A673 (cell line): ENCODE data around the gene SMAD3. TPM values are rescaled to one million over a fixed set of nuclear protein-coding genes. Genes with fewer than 3 reads are reported as not detected.

Experiments used
- BruUV-seq: library from RNA; stranded (reverse); fragments of 400-500 nt; replicated peaks from 2 replicates; lab custom pipeline; 2021; lab: Mats Ljungman, UMichigan
- CTCF ChIA-PET: fragments of 300-600 bp; sonication (Branson Sonifier 250); formaldehyde crosslinking; loops from one replicate; lab custom pipeline; 2022; ENCODE audit warnings: antibody characterized with exemption; lab: Charles Lee
- POLR2A ChIA-PET: fragments of 300-600 bp; sonication (Branson Sonifier 250); formaldehyde crosslinking; loops from one replicate; lab custom pipeline; 2022; ENCODE audit warnings: antibody characterized with exemption; ENCODE audit not compliant: low non-redundant PET; lab: Charles Lee
- DNase-seq: peaks from one replicate; pipeline ENCODE4 v3.0.0-alpha.2; 2015; ENCODE audit warnings: low spot score
- H3K27ac ChIP-seq: fragments of 200-600 bp; sonication (generic); 2 replicates; pipeline ENCODE4 v1.5.1; 2016; ENCODE audit warnings: mixed run types, low read depth, mild to moderate bottlenecking, mixed read lengths, antibody characterized with exemption, low read length; ENCODE audit not compliant: poor library complexity, severe bottlenecking
- H3K27me3 ChIP-seq: fragments of 200-600 bp; sonication (generic); replicated peaks from 2 replicates; pipeline ENCODE4 v1.6.1; 2017; ENCODE audit warnings: mixed run types, low read depth, mild to moderate bottlenecking, mixed read lengths, antibody characterized with exemption, low read length; ENCODE audit not compliant: insufficient read depth, poor library complexity
- H3K36me3 ChIP-seq: fragments of 200-600 bp; sonication (generic); 2 replicates; pipeline ENCODE4 v1.6.1; 2016; ENCODE audit warnings: mixed run types, mild to moderate bottlenecking, mixed read lengths, antibody characterized with exemption, low read length; ENCODE audit not compliant: insufficient read depth, poor library complexity, severe bottlenecking
- H3K4me1 ChIP-seq: fragments of 200-600 bp; sonication (generic); 2 replicates; pipeline ENCODE4 v1.6.1; 2017; ENCODE audit warnings: mixed run types, mild to moderate bottlenecking, mixed read lengths, antibody characterized with exemption, low read length; ENCODE audit not compliant: insufficient read depth, poor library complexity, severe bottlenecking
- H3K4me3 ChIP-seq: fragments of 200-600 bp; sonication (generic); 2 replicates; pipeline ENCODE4 v1.5.1; 2016; ENCODE audit warnings: low read depth, mixed run types, mild to moderate bottlenecking, mixed read lengths, low read length; ENCODE audit not compliant: poor library complexity, severe bottlenecking
- H3K9me3 ChIP-seq: fragments of 200-600 bp; sonication (generic); 2 replicates; pipeline ENCODE4 v1.6.1; 2016; ENCODE audit warnings: mixed run types, low read depth, mild to moderate bottlenecking, mixed read lengths, antibody characterized with exemption, low read length; ENCODE audit not compliant: poor library complexity, severe bottlenecking
- EZH2 ChIP-seq: fragments of 200-600 bp; sonication (generic); IDR thresholded peaks from 2 replicates; pipeline ENCODE4 v1.6.1; 2017; ENCODE audit warnings: borderline replicate concordance, low read depth, mild to moderate bottlenecking, mixed read lengths, antibody characterized with exemption, low read length; ENCODE audit not compliant: poor library complexity, severe bottlenecking
- intact Hi-C: fragments of 100-400 bp; cut with micrococcal nuclease; formaldehyde crosslinking; loops from one replicate; pipeline ENCODE4 v1.10.0; 2022; ENCODE audit not compliant: unreplicated experiment
- total RNA-seq: library from RNA; stranded (reverse); gene quantifications from 2 replicates; pipeline ENCODE4 v1.2.3, GENCODE V29; 2021
- TF ChIP-seq, protein P1 (sequence below): fragments of 300-800, 200-600 bp; sonication (generic); conservative IDR thresholded peaks from 2 replicates; pipeline ENCODE4 v1.5.1; 2017; ENCODE audit warnings: low read depth, mild to moderate bottlenecking, antibody characterized with exemption, low read length, moderate library complexity, mixed read lengths

Gene SMAD3
- total RNA-seq, 1 experiment from 2014 or later: 31.0 TPM

DNA sequence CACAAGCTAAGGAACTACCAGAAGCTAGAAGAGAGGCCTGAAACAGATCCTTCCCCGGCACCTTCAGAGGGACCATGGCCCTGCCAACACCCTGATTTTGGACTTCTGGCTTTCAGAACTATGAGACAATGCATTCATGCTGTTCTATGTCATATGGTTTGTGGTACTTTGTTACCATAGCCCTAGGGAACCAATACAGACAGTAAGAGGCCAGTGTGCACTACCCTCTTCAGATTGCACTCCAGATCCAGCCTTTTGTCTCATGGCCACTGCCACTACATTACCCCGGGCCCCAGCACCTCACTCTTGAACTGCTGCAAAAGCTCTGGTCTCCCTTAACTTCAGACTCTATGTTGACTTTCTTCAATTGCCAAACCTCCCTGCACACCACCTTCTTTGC, 165.1 kb downstream of the SMAD3 start:
- ChIA-PET POLR2A (no interaction called here), CTCF (no interaction called here)
- Histone ChIP-seq H3K36me3 (peaks cover 15% of the 10 kb centered on the region), H3K9me3 (no peaks in the 10 kb centered on the region), H3K4me3 (no peak overlapping the region), H3K4me1 (peaks cover 20% of the 10 kb centered on the region), H3K27me3 (no peaks in the 10 kb centered on the region), H3K27ac (no peak overlapping the region)
- TF ChIP-seq, protein P1, sequence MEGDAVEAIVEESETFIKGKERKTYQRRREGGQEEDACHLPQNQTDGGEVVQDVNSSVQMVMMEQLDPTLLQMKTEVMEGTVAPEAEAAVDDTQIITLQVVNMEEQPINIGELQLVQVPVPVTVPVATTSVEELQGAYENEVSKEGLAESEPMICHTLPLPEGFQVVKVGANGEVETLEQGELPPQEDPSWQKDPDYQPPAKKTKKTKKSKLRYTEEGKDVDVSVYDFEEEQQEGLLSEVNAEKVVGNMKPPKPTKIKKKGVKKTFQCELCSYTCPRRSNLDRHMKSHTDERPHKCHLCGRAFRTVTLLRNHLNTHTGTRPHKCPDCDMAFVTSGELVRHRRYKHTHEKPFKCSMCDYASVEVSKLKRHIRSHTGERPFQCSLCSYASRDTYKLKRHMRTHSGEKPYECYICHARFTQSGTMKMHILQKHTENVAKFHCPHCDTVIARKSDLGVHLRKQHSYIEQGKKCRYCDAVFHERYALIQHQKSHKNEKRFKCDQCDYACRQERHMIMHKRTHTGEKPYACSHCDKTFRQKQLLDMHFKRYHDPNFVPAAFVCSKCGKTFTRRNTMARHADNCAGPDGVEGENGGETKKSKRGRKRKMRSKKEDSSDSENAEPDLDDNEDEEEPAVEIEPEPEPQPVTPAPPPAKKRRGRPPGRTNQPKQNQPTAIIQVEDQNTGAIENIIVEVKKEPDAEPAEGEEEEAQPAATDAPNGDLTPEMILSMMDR: no peak
- no peak for TF ChIP-seq EZH2
- intact Hi-C loops: no loop called here
- no peak for DNase-seq
- BruUV-seq: no TSS peak

DNA sequence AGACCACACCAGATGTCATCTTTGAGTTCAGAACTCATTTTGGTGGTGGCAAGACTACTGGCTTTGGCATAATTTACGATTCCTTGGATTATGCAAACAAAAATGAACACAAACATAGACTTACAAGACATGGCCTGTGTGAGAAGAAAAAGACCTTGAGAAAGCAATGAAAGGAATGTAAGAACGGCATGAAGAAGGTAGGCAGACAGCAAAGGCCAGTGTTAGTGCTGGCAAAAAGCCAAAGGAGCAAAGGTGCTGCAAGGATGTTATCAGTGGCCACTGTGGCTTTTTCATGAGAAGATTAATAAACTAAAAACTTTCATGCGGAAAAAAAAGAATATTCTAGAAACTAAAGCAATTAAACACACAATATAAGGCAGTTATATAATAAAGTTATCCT, 167.2 kb downstream of the SMAD3 start:
- Histone ChIP-seq H3K27me3 (no peaks in the 10 kb centered on the region), H3K27ac (no peak overlapping the region), H3K9me3 (no peaks in the 10 kb centered on the region), H3K4me3 (no peak overlapping the region), H3K36me3 (peaks cover 15% of the 10 kb centered on the region), H3K4me1 (peaks cover 27% of the 10 kb centered on the region)
- TF ChIP-seq, protein P1: no peak
- no peak for TF ChIP-seq EZH2
- intact Hi-C loops: no loop called here
- ChIA-PET POLR2A (no interaction called here), CTCF (no interaction called here)
- no TSS peak for BruUV-seq
- no peak for DNase-seq

DNA sequence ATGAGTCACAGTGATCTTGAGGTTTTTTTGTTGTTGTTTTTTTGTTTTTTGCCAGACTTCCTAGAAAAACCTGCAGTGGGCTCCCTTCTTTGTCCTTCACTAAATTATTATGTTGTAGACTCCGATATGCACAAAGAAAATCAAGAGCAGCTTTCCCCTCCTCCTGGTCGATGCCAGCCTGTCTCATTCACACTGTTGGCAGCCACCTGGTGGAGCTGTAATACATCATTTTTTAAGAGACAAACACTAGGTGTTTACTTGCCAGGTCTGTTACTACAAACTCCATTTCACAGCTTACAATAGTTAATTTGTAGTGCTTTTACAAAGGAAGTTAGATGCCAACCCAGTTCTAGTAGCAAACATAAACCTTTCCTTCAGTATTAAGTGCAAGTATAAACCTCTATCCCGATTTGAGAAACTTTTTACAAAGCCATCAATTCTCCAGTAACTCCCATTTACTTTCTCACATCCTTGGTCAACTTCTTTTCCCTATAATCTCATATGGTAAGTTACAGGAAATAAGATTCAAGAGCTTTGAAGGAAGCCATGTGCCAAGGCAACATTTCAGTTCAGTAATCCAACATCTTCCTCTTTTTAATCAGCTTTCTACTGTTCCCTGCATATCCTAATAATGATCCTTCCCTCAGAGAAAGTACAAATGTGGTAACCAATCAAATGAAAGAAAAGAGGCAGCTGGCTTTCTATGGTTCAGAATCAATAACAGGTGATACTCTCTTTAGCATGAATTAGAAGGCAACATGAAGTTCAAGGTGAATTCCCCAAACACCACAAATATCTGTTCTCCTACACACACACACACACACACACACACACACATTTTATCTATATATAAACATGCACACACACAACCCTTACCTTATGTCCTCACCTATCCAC, 175.1 kb downstream of the SMAD3 start:
- H3K9me3 ChIP-seq: no peaks in the 10 kb centered on the region
- intact Hi-C loops: no loop called here
- no peak overlapping the region for H3K27ac ChIP-seq
- peaks cover 64% of the 10 kb centered on the region for H3K4me1 ChIP-seq
- BruUV-seq: no TSS peak
- DNase-seq: no peak
- ChIA-PET CTCF (no interaction called here), POLR2A (interaction anchor here (0.7 kb wide), 1 partner anchor 13 kb away, joined by 10 read pairs; no protein-coding TSS in a partner anchor)
- H3K36me3 ChIP-seq: no peaks in the 10 kb centered on the region
- TF ChIP-seq, protein P1: peak; percentile 53
- no peak for TF ChIP-seq EZH2
- no peak overlapping the region for H3K4me3 ChIP-seq
- no peaks in the 10 kb centered on the region for H3K27me3 ChIP-seq
